Measurements from ENCODE around the gene PHF21A.
A peak's percentile ranks its signal among the peaks of the same experiment; 100 is the strongest.

PHF21A gene

GRCh38 chr11:45885921-45886721 lies 235.1 kb downstream of the PHF21A start:
- TF ChIP-seq FOXA1 (IDR thresholded peaks at IDR 0.05) (no peak), LEF1 (IDR thresholded peaks at IDR 0.05; ENCODE audit: borderline replicate concordance) (no peak), FOXM1 (IDR thresholded peaks at IDR 0.05; ENCODE audit: borderline replicate concordance) (no peak), NFRKB (IDR thresholded peaks at IDR 0.05) (no peak), L3MBTL2 (conservative IDR thresholded peaks at IDR 0.05) (no peak), ZNF384 (IDR thresholded peaks at IDR 0.05) (no peak), SP1 (IDR thresholded peaks at IDR 0.05) (no peak), FOXK2 (IDR thresholded peaks at IDR 0.05) (no peak), CTBP1 (IDR thresholded peaks at IDR 0.05; ENCODE audit: borderline replicate concordance) (no peak), ELF4 (IDR thresholded peaks at IDR 0.05) (no peak), TARDBP (IDR thresholded peaks at IDR 0.05) (no peak), HDGF (IDR thresholded peaks at IDR 0.05; ENCODE audit: borderline replicate concordance) (no peak), SUZ12 (IDR thresholded peaks at IDR 0.05) (no peak)
- TF ChIP-seq, protein P1, sequence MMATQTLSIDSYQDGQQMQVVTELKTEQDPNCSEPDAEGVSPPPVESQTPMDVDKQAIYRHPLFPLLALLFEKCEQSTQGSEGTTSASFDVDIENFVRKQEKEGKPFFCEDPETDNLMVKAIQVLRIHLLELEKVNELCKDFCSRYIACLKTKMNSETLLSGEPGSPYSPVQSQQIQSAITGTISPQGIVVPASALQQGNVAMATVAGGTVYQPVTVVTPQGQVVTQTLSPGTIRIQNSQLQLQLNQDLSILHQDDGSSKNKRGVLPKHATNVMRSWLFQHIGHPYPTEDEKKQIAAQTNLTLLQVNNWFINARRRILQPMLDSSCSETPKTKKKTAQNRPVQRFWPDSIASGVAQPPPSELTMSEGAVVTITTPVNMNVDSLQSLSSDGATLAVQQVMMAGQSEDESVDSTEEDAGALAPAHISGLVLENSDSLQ (IDR thresholded peaks at IDR 0.05), result no peak
- CTCF ChIA-PET, result no interaction called here

GRCh38 chr11:45885274-45885920 lies 235.9 kb downstream of the PHF21A start, which contains the start of gene MAPK8IP1:
Gene MAPK8IP1, plus strand, starts transcription at chr11:45885651. Its CDS starts 170 bp downstream, at chr11:45885821.
- POLR2A ChIA-PET, result no interaction called here
- DNase-seq (ENCODE audit: extremely low spot score), result peak; percentile 88
- CTCF ChIA-PET, result no interaction called here
- no peak for TF ChIP-seq FOXK2 (IDR thresholded peaks at IDR 0.05)

More at GRCh38 chr11:45885921-45886721, 235.1 kb downstream of the PHF21A start:
- POLR2A ChIA-PET, result interaction anchor here (1.2 kb wide), 1 partner anchor 13 kb away, joined by 4 read pairs; no protein-coding TSS in a partner anchor
- DNase-seq (ENCODE audit: extremely low spot score), result no peak

DNA sequence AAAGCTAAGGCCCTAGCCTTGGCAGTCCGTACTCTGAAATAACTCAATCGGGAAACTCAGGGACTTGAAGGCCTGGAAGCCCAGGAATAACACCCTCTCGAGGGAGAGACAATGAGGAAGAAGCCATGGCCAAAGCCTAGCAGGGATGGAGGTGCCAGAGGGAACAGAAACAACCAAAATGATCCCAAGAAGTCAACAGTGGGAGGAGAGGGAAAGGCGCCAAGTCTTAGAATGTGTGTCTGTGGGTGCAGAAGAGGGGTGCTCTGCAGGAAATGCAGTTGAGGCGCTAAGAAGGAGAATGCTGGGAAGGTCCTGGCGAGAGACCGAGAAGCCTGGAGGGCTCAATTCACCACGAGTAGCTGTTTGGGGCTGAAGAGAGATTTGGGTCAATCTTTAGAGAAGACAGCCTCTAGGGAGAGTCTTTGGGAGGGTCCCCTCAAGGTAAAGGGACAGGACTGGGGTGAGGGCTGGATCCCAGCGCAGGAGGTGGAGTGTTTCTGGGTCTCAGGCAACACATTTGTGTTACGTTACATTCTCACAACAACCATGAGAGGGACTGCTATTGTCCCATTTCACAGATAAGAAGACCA lies 236.6 kb downstream of the PHF21A start:
- DNase-seq (ENCODE audit: extremely low spot score), result no peak
- ChIA-PET POLR2A (interaction anchor here (1.1 kb wide), 1 partner anchor 12 kb away, joined by 3 read pairs; no protein-coding TSS in a partner anchor), CTCF (interaction anchor here (1.2 kb wide), 1 partner anchor 12 kb away, joined by 3 read pairs; no protein-coding TSS in a partner anchor)
- TF ChIP-seq FOXA1 (IDR thresholded peaks at IDR 0.05), result no peak
- no peak for TF ChIP-seq FOXK2 (IDR thresholded peaks at IDR 0.05)
- no peak for TF ChIP-seq BHLHE40 (IDR thresholded peaks at IDR 0.05; ENCODE audit: borderline replicate concordance)
